Thyroid gland (tissue), 4 donors: ENCODE results near the gene GPC6. TPM values are rescaled to one million over a fixed set of nuclear protein-coding genes. Genes with fewer than 3 reads are reported as not detected.

Source experiments
- DNase-seq, 2 donors: peaks; one replicate each; pipeline ENCODE4 v3.0.0-alpha.2; 2019
- H3K27ac ChIP-seq, 3 donors: fragments of 200-600 bp; sonication (generic); 1 replicate in 2 of 3; 2 replicates in 1 of 3; pipeline ENCODE4 v1.5.1; 2016 to 2019; ENCODE audit warnings: mild to moderate bottlenecking in 1 of 3, moderate library complexity in 1 of 3
- H3K27me3 ChIP-seq: fragments of 200-600 bp; sonication (generic); one replicate; pipeline ENCODE4 v1.5.1; 2019
- H3K36me3 ChIP-seq, 2 donors: fragments of 200-600 bp; sonication (generic); one replicate each; pipeline ENCODE4 v1.5.1; 2016 to 2019
- H3K4me1 ChIP-seq, 2 donors: fragments of 200-600 bp; sonication (generic); one replicate each; pipeline ENCODE4 v1.5.1; 2017 to 2019
- H3K4me3 ChIP-seq, 3 donors: fragments of 200-600 bp; sonication (generic); replicated peaks in 1 of 3; 1 replicate in 2 of 3; 2 replicates in 1 of 3; pipeline ENCODE4 v1.5.1; 2016; ENCODE audit warnings: mild to moderate bottlenecking in 1 of 3
- H3K9me3 ChIP-seq: fragments of 200-600 bp; sonication (generic); one replicate; pipeline ENCODE4 v1.5.1; 2017
- POLR2A ChIP-seq, 2 donors: fragments of 450-650 bp; IDR thresholded peaks; one replicate each; pipeline ENCODE4 v1.6.1; 2017; ENCODE audit warnings: antibody characterized with exemption in 2 of 2, mild to moderate bottlenecking in 2 of 2, moderate library complexity in 1 of 2
- WGBS, 2 donors: methylation state at CpG; one replicate each; pipeline ENCODE4 v1.1.5; 2017; 5-methylcytosine and 5-hydroxymethylcytosine counted together
- intact Hi-C: fragments of 100-400 bp; cut with DNase I; formaldehyde crosslinking; loops from one replicate; pipeline ENCODE4 v1.15.1; 2023
- total RNA-seq, 4 donors: library from RNA; depleted of rRNA; stranded (reverse); fragments of >200 nt; gene quantifications; one replicate each; pipeline ENCODE4 v1.2.3, GENCODE V29; 2016
- TF ChIP-seq, protein P1 (sequence below), 6 experiments: fragments of 200-600 bp in 3 of 6; fragments of 450-650 bp in 3 of 6; sonication (generic) in 3 of 6; IDR thresholded peaks; one replicate each; pipeline ENCODE4 v1.5.1; 2016 to 2019; ENCODE audit warnings: antibody characterized with exemption in 6 of 6, mild to moderate bottlenecking in 2 of 6, inconsistent platforms in 1 of 6, moderate library complexity in 1 of 6

The GPC6 gene
- total RNA-seq, 4 donors from 2014 or later: 2.8 to 13.4 (median 7.5) TPM

DNA sequence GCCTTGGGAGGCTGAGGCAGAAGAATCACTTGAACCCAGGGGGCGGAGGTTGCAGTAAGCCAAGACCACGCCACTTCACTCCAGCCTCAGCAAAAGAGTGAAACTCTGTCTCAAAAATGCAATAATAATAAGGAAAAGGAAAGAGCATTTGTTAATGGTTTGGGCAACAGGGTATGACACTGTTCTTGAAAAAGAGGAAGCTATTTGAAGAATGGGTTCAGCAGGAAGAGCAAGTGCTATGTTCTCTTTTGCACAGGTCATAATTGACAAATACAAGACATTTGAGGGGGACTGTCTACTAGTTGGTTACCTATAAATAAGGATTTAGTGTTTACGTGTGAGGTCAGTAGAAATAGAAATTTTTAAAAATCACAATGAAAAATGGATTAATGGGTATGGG is 1034.6 kb downstream of the GPC6 start:
- Histone ChIP-seq H3K27me3 (no peaks in the 10 kb centered on the region), H3K9me3 (no peaks in the 10 kb centered on the region), H3K4me3 (no peak overlapping the region), H3K36me3 (no peaks in the 10 kb centered on the region), H3K27ac (no peak overlapping the region), H3K4me1 (no peaks in the 10 kb centered on the region)
- 97 to 98% methylated on average over 3 of the region's 3 CpGs for WGBS, 2 donors
- DNase-seq: no peak
- intact Hi-C loops: no loop called here
- TF ChIP-seq, protein P1, sequence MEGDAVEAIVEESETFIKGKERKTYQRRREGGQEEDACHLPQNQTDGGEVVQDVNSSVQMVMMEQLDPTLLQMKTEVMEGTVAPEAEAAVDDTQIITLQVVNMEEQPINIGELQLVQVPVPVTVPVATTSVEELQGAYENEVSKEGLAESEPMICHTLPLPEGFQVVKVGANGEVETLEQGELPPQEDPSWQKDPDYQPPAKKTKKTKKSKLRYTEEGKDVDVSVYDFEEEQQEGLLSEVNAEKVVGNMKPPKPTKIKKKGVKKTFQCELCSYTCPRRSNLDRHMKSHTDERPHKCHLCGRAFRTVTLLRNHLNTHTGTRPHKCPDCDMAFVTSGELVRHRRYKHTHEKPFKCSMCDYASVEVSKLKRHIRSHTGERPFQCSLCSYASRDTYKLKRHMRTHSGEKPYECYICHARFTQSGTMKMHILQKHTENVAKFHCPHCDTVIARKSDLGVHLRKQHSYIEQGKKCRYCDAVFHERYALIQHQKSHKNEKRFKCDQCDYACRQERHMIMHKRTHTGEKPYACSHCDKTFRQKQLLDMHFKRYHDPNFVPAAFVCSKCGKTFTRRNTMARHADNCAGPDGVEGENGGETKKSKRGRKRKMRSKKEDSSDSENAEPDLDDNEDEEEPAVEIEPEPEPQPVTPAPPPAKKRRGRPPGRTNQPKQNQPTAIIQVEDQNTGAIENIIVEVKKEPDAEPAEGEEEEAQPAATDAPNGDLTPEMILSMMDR (IDR thresholded peaks at IDR 0.05): no peak
- TF ChIP-seq POLR2A (IDR thresholded peaks at IDR 0.05): no peak

DNA sequence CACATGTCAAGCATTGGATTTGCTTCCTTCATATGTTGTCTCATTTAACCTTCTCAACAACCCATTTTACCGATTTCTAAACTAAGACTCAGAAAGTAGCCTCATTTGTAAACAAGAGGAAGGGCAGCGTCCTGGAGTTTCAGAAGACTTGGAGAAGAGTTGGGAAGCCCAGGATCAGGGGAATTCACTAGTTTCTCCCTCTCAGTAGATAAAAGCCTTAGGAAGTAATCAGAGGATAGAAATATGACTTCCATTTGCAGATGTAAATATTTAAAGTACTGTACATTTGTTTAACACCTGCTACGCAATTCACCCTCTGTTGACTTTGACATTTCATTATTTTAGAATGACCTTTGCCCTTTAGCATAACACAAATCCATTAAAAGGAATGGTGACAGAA is 1036.4 kb downstream of the GPC6 start:
- intact Hi-C loops: no loop called here
- H3K4me1 ChIP-seq: no peaks in the 10 kb centered on the region
- H3K4me3 ChIP-seq: no peak overlapping the region
- DNase-seq: no peak
- no peaks in the 10 kb centered on the region for H3K36me3 ChIP-seq
- no peak overlapping the region for H3K27ac ChIP-seq
- TF ChIP-seq POLR2A (IDR thresholded peaks at IDR 0.05): no peak
- TF ChIP-seq, protein P1 (IDR thresholded peaks at IDR 0.05): no peak
- 88 to 93% methylated on average over 3 of the region's 3 CpGs for WGBS, 2 donors
- no peaks in the 10 kb centered on the region for H3K9me3 ChIP-seq
- H3K27me3 ChIP-seq: no peaks in the 10 kb centered on the region

DNA sequence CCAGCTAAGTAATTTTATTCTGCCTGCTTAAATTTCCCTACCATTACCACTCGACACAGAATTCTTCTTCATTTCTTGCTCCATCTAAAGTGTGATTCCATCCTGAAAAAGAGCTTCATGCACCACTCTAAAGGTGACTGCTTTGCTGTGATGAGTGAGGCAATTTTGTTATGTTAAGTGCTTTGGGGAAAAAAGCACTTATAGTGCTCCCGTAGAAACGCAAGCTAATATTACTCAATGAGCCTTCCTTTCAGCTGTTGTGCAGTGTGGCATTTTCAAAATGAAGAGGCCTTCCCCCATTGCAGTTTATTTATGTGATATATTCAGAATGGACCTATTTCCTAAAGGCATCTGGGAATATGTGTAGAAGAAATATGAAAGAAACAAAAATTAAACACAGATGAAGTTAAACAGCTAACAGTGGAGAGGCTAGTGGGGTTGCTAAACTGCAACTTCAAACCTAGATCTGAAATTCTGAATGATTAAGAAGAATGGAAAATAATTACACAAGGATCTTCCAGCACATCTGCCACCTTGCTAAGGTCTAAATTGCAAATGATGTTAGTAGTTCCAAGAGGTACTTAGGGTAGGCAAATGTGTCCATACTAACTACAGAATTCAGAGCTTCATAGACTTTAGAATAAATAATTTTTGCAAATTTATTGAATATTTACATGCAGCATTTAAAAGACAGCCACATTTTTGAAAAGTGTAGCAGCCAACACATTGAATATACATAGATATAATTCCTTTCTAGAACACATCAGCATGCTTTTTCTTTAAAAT is 1041.2 kb downstream of the GPC6 start:
- intact Hi-C loops: no loop called here
- no peaks in the 10 kb centered on the region for H3K4me1 ChIP-seq
- 36 to 50% methylated on average over 3 of the region's 3 CpGs for WGBS, 2 donors
- no peaks in the 10 kb centered on the region for H3K36me3 ChIP-seq
- no peaks in the 10 kb centered on the region for H3K27me3 ChIP-seq
- no peak for TF ChIP-seq POLR2A (IDR thresholded peaks at IDR 0.05)
- TF ChIP-seq, protein P1 (IDR thresholded peaks at IDR 0.05): no peak
- no peak overlapping the region for H3K27ac ChIP-seq
- H3K9me3 ChIP-seq: no peaks in the 10 kb centered on the region
- H3K4me3 ChIP-seq: no peak overlapping the region
- no peak for DNase-seq

DNA sequence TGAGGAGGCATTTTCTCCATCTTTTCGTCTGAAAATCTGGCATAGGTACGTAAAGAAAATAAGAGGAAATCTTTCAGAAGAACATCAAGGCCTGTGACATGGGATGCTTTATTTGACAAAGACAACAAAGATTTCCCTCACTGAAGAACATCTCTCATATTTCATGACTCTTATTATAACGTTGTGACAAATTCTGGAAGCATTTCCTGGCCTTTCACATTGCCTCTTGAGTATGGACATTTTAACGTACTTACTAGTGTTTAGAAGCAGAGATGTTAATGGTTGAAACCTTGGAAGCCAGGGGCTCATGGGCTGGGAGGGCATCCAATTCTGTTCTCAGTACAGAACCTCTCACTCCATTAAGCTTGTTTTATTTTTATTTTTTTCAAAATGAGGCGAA is 1042.1 kb downstream of the GPC6 start:
- Histone ChIP-seq H3K9me3 (no peaks in the 10 kb centered on the region), H3K4me3 (no peak overlapping the region), H3K36me3 (no peaks in the 10 kb centered on the region), H3K4me1 (no peaks in the 10 kb centered on the region), H3K27ac (no peak overlapping the region), H3K27me3 (no peaks in the 10 kb centered on the region)
- intact Hi-C loops: no loop called here
- no peak for DNase-seq
- WGBS, 2 donors: 79 to 80% methylated on average over 5 of the region's 5 CpGs
- TF ChIP-seq, protein P1 (IDR thresholded peaks at IDR 0.05): no peak
- TF ChIP-seq POLR2A (IDR thresholded peaks at IDR 0.05): no peak

DNA sequence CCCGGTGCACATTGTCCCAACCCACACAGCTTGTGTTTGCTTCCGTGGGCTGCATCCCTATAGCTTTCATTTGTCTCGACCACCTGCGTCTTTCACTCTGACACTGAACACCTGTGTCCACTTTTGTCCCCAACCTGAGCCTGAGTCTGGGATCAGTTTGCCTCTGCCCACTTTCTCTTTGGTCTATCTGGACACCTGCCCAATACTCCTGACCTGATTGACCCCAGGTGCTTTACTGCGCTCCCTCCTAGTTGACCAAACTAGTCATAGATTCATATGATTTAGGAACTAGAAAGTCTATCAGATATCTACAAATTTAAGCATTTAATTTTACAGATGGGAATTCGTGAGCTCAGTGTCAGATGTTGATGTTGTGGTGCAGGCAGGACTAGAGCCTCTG is 1043.0 kb downstream of the GPC6 start:
- 77 to 80% methylated on average over 6 of the region's 6 CpGs for WGBS, 2 donors
- Histone ChIP-seq H3K4me1 (no peaks in the 10 kb centered on the region), H3K9me3 (no peaks in the 10 kb centered on the region), H3K4me3 (no peak overlapping the region), H3K27ac (no peak overlapping the region), H3K36me3 (no peaks in the 10 kb centered on the region), H3K27me3 (no peaks in the 10 kb centered on the region)
- no peak for DNase-seq
- intact Hi-C loops: no loop called here
- TF ChIP-seq, protein P1 (IDR thresholded peaks at IDR 0.05): no peak
- no peak for TF ChIP-seq POLR2A (IDR thresholded peaks at IDR 0.05)
